Fibroblast of lung (primary cell): Measurements from ENCODE around the gene EYA2. TPM values are rescaled to one million over a fixed set of nuclear protein-coding genes. Genes with fewer than 3 reads are reported as not detected.

ENCODE experiments used
- DNase-seq, 2 donors: peaks; one replicate each; pipeline versions ENCODE4 v3.0.0 to v3.0.0-alpha.2; 2010; ENCODE audit warnings: low read depth in 2 of 2
- H2AFZ ChIP-seq: 2 replicates; pipeline ENCODE4 v1.5.1; 2012; ENCODE audit warnings: low read length, control low read depth, inconsistent platforms
- H3K27ac ChIP-seq: 2 replicates; pipeline ENCODE4 v1.5.1; 2011; ENCODE audit warnings: low read length, control low read depth; ENCODE audit not compliant: insufficient read depth
- H3K27me3 ChIP-seq: 2 replicates; pipeline ENCODE4 v1.5.1; 2011; ENCODE audit warnings: mild to moderate bottlenecking, low read length; ENCODE audit not compliant: control insufficient read depth, insufficient read depth
- H3K36me3 ChIP-seq: 2 replicates; pipeline ENCODE4 v1.5.1; 2011; ENCODE audit warnings: low read length; ENCODE audit not compliant: control insufficient read depth, insufficient read depth
- H3K4me1 ChIP-seq: 2 replicates; pipeline ENCODE4 v1.5.1; 2011; ENCODE audit warnings: low read length; ENCODE audit not compliant: control insufficient read depth, insufficient read depth; ENCODE audit errors: extremely low read depth
- H3K4me2 ChIP-seq: 2 replicates; pipeline ENCODE4 v1.5.1; 2011; ENCODE audit warnings: low read length, control low read depth; ENCODE audit not compliant: insufficient read depth; ENCODE audit errors: extremely low read depth
- H3K4me3 ChIP-seq, 4 experiments: fragments of 200-600 bp in 1 of 4; sonication (generic) in 1 of 4; replicated peaks in 1 of 4; 2 replicates each; pipeline ENCODE4 v1.5.1; 2011 to 2016; ENCODE audit warnings: low read length in 4 of 4, low read depth in 3 of 4, mild to moderate bottlenecking in 3 of 4, control low read depth in 2 of 4, inconsistent platforms in 1 of 4, mixed read lengths in 1 of 4; ENCODE audit not compliant: insufficient read depth in 1 of 4; ENCODE audit errors: control extremely low read depth in 1 of 4
- H3K79me2 ChIP-seq: 2 replicates; pipeline ENCODE4 v1.5.1; 2012; ENCODE audit warnings: mild to moderate bottlenecking, low read length, inconsistent platforms; ENCODE audit not compliant: control insufficient read depth, insufficient read depth
- H3K9ac ChIP-seq: 2 replicates; pipeline ENCODE4 v1.5.1; 2011; ENCODE audit warnings: mild to moderate bottlenecking, low read length, control low read depth; ENCODE audit not compliant: insufficient read depth
- H3K9me3 ChIP-seq: 2 replicates; pipeline ENCODE4 v1.5.1; 2012; ENCODE audit warnings: low read depth, low read length; ENCODE audit not compliant: control insufficient read depth, insufficient read depth
- H4K20me1 ChIP-seq: 2 replicates; pipeline ENCODE4 v1.5.1; 2011; ENCODE audit warnings: low read length; ENCODE audit not compliant: control insufficient read depth, insufficient read depth; ENCODE audit errors: extremely low read depth
- EZH2 ChIP-seq: IDR thresholded peaks from 2 replicates; pipeline ENCODE4 v1.5.1; 2012; ENCODE audit warnings: low read length, control low read depth, mild to moderate bottlenecking; ENCODE audit errors: missing control alignments
- polyA plus RNA-seq, 2 donors: library from polyadenylated mRNA; depleted of rRNA in 1 of 2; stranded (reverse) in 1 of 2; unstranded in 1 of 2; fragments of >200 nt; gene quantifications; 2 replicates each; pipeline ENCODE4 v1.2.1, GENCODE V29; 2011 to 2012; ENCODE audit warnings: missing spikeins in 1 of 2
- total RNA-seq: library from RNA; depleted of rRNA; stranded (reverse); fragments of >200 nt; gene quantifications from 2 replicates; pipeline ENCODE4 v1.2.1, GENCODE V29; 2014
- TF ChIP-seq, protein P1 (sequence below), 2 donors: IDR thresholded peaks in 1 of 2; conservative IDR thresholded peaks in 1 of 2; 1 replicate in 1 of 2; 2 replicates in 1 of 2; pipeline ENCODE4 v1.5.1; 2011 to 2012; ENCODE audit warnings: low read length in 2 of 2, control low read depth in 1 of 2, inconsistent platforms in 1 of 2, low read depth in 1 of 2, mild to moderate bottlenecking in 1 of 2

Gene EYA2
- total and polyA plus RNA-seq, 2 donors (not counting 1 experiment from before 2014, with no cell fraction given): 0.37 to 1.7 TPM

- Histone ChIP-seq H3K9me3 (no peaks in the 10 kb centered on the region), H3K27me3 (no peaks in the 10 kb centered on the region), H3K36me3 (no peaks in the 10 kb centered on the region), H2AFZ (no peak overlapping the region), H3K4me1 (no peaks in the 10 kb centered on the region), H4K20me1 (no peaks in the 10 kb centered on the region), H3K9ac (no peak overlapping the region), H3K4me3 (no peak overlapping the region), H3K4me2 (no peak overlapping the region), H3K79me2 (no peaks in the 10 kb centered on the region), H3K27ac (no peak overlapping the region)
- no peak for DNase-seq
- TF ChIP-seq, protein P1, sequence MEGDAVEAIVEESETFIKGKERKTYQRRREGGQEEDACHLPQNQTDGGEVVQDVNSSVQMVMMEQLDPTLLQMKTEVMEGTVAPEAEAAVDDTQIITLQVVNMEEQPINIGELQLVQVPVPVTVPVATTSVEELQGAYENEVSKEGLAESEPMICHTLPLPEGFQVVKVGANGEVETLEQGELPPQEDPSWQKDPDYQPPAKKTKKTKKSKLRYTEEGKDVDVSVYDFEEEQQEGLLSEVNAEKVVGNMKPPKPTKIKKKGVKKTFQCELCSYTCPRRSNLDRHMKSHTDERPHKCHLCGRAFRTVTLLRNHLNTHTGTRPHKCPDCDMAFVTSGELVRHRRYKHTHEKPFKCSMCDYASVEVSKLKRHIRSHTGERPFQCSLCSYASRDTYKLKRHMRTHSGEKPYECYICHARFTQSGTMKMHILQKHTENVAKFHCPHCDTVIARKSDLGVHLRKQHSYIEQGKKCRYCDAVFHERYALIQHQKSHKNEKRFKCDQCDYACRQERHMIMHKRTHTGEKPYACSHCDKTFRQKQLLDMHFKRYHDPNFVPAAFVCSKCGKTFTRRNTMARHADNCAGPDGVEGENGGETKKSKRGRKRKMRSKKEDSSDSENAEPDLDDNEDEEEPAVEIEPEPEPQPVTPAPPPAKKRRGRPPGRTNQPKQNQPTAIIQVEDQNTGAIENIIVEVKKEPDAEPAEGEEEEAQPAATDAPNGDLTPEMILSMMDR (conservative IDR thresholded peaks at IDR 0.05 in 1 of 2, IDR thresholded peaks at IDR 0.05 in 1 of 2; ENCODE audit: low read depth in 1 of 2, low read length in 2 of 2): no peak
- TF ChIP-seq EZH2: no peak
These were observed 150.3 kb downstream of the EYA2 start for GRCh38 chr20:47044938-47045337.

DNA sequence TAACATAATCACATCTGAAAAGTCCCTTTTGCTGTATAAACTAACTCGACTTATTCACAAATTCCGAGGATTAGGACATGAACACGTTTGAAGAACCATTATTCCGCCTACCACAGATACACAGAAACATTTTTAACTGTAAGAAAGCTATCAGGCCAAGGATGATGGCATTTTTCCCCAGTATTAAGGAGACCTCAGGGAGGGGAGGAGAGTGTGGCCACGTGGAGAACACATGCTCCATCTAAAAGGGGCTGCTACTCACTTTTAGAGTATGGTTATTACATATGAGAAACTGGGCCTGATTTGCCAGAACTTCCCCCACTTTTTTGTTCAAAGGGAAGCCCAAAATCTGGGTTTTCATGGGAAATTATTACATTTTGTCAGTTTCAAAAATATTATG lies 153.4 kb downstream of the EYA2 start:
- H3K4me2 ChIP-seq: no peak overlapping the region
- no peaks in the 10 kb centered on the region for H3K79me2 ChIP-seq
- TF ChIP-seq, protein P1 (conservative IDR thresholded peaks at IDR 0.05 in 1 of 2, IDR thresholded peaks at IDR 0.05 in 1 of 2; ENCODE audit: low read depth in 1 of 2, low read length in 2 of 2): no peak
- TF ChIP-seq EZH2: no peak
- H2AFZ ChIP-seq: no peak overlapping the region
- H3K27ac ChIP-seq: no peak overlapping the region
- no peaks in the 10 kb centered on the region for H3K27me3 ChIP-seq
- no peaks in the 10 kb centered on the region for H4K20me1 ChIP-seq
- no peak overlapping the region for H3K4me3 ChIP-seq
- H3K4me1 ChIP-seq: no peaks in the 10 kb centered on the region
- no peaks in the 10 kb centered on the region for H3K36me3 ChIP-seq
- no peak for DNase-seq
- no peak overlapping the region for H3K9ac ChIP-seq
- no peaks in the 10 kb centered on the region for H3K9me3 ChIP-seq

DNA sequence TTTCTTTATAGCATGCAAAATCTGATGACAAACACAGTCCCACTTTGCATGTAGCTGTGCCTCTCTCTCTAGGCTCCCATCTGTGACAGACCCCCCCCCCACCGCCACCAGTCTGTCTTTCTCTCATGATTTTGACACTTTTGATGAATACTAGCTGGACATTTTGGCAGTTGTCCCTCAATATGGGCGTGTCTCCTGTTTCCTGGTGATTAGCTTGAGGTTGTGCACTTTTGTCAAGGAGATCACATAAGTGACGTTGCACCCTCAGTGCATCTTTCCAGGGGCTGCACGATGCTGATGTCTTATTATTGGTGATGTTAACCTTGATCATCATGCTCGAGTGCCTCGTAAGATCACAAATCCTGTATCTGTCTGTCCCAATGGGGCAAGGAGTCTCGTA lies 155.1 kb downstream of the EYA2 start:
- H3K4me2 ChIP-seq: no peak overlapping the region
- no peaks in the 10 kb centered on the region for H3K4me1 ChIP-seq
- TF ChIP-seq, protein P1 (conservative IDR thresholded peaks at IDR 0.05 in 1 of 2, IDR thresholded peaks at IDR 0.05 in 1 of 2; ENCODE audit: low read depth in 1 of 2, low read length in 2 of 2): no peak
- no peak for TF ChIP-seq EZH2
- H3K27ac ChIP-seq: no peak overlapping the region
- H2AFZ ChIP-seq: no peak overlapping the region
- H3K9me3 ChIP-seq: no peaks in the 10 kb centered on the region
- no peaks in the 10 kb centered on the region for H3K79me2 ChIP-seq
- no peaks in the 10 kb centered on the region for H4K20me1 ChIP-seq
- DNase-seq: no peak
- no peaks in the 10 kb centered on the region for H3K27me3 ChIP-seq
- no peak overlapping the region for H3K9ac ChIP-seq
- no peak overlapping the region for H3K4me3 ChIP-seq
- no peaks in the 10 kb centered on the region for H3K36me3 ChIP-seq
